Epidermal melanocyte (primary cell): Measurements from ENCODE around the gene DACH2.

Experiments
- DNase-seq: peaks from one replicate; pipeline ENCODE4 v3.0.0; 2011; ENCODE audit warnings: low spot score; ENCODE audit not compliant: insufficient read length

The DACH2 gene

GRCh38 chrX:86747091-86747490 lies 598.8 kb downstream of the DACH2 start:
- DNase-seq: no peak

- no peak for DNase-seq
Measured at GRCh38 chrX:86805241-86805640, 657.0 kb downstream of the DACH2 start.

GRCh38 chrX:86806786-86807185 lies 658.5 kb downstream of the DACH2 start:
- no peak for DNase-seq

GRCh38 chrX:86809651-86810050 lies 661.4 kb downstream of the DACH2 start:
- no peak for DNase-seq

- DNase-seq: no peak
Measured at GRCh38 chrX:86829786-86830185, 681.5 kb downstream of the DACH2 start.

GRCh38 chrX:86830685-86831084 lies 682.4 kb downstream of the DACH2 start:
- no peak for DNase-seq

GRCh38 chrX:86845101-86845500 lies 696.9 kb downstream of the DACH2 start:
- DNase-seq: no peak
